ENCODE measurements around the gene FEM1C.

The FEM1C gene

GRCh38 chr5:115472271-115473025 lies 72.1 kb downstream of the FEM1C start:
- no peak for DNase-seq

- no peak for DNase-seq
These were observed 73.1 kb downstream of the FEM1C start for GRCh38 chr5:115471345-115472063.

GRCh38 chr5:115470921-115471320 lies 73.7 kb downstream of the FEM1C start:
- no peak for DNase-seq

Measured in activated CD4-positive, alpha-beta T cell treated with anti-CD3 and anti-CD28 coated beads, Interleukin-2, amount 50 U/mL, for 1 hour (primary cell).